ENCODE data around the gene CREB3L1.
"Not testable (repeated sequence)": the region's sequence is repeated elsewhere in the genome, so short reads cannot be mapped to it uniquely, and the experiment has no call there.

- TF ChIP-seq EZH2 (IDR thresholded peaks at IDR 0.05; ENCODE audit: low read length, unreplicated experiment); EZH2phosphoT487 (IDR thresholded peaks at IDR 0.05; ENCODE audit: borderline replicate concordance, low read length): not testable (repeated sequence)
- TF ChIP-seq, protein P1, sequence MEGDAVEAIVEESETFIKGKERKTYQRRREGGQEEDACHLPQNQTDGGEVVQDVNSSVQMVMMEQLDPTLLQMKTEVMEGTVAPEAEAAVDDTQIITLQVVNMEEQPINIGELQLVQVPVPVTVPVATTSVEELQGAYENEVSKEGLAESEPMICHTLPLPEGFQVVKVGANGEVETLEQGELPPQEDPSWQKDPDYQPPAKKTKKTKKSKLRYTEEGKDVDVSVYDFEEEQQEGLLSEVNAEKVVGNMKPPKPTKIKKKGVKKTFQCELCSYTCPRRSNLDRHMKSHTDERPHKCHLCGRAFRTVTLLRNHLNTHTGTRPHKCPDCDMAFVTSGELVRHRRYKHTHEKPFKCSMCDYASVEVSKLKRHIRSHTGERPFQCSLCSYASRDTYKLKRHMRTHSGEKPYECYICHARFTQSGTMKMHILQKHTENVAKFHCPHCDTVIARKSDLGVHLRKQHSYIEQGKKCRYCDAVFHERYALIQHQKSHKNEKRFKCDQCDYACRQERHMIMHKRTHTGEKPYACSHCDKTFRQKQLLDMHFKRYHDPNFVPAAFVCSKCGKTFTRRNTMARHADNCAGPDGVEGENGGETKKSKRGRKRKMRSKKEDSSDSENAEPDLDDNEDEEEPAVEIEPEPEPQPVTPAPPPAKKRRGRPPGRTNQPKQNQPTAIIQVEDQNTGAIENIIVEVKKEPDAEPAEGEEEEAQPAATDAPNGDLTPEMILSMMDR (conservative IDR thresholded peaks at IDR 0.05; ENCODE audit: low read depth, low read length) = not testable (repeated sequence)
Measured at GRCh38 chr11:46259347-46259746, 18.1 kb upstream of the CREB3L1 start.
